ENCODE data around the gene ANKRD11.

Gene ANKRD11

GRCh38 chr16:89357055-89357816 lies 133.1 kb downstream of the ANKRD11 start:
- H3K23ac ChIP-seq (ENCODE audit: low read length) = no peak overlapping the region
- peak; percentile 83 for DNase-seq
- no peak overlapping the region for H3K56ac ChIP-seq (ENCODE audit: low read length)
- H3K9ac ChIP-seq (ENCODE audit: low read length) = no peak overlapping the region
- H3K4me1 ChIP-seq (ENCODE audit: control insufficient read depth, low read depth, low read length) = peaks cover 12% of the 10 kb centered on the region
- H2AK5ac ChIP-seq (ENCODE audit: low read length) = no peak overlapping the region
- peaks cover 34% of the 10 kb centered on the region for H3K79me1 ChIP-seq (ENCODE audit: low read length)
- H2BK5ac ChIP-seq (ENCODE audit: low read length) = no peak overlapping the region
- H2BK15ac ChIP-seq (replicated peaks; ENCODE audit: low read depth) = no peak overlapping the region
- peaks cover 89% of the 10 kb centered on the region for H3K79me2 ChIP-seq (ENCODE audit: control insufficient read depth, insufficient read depth, low read length)
- H4K5ac ChIP-seq (ENCODE audit: low read length) = no peak overlapping the region
- no peak overlapping the region for H3K4me2 ChIP-seq (ENCODE audit: low read length)
- no peak overlapping the region for H3K4me3 ChIP-seq (ENCODE audit: low read length)
- H3K27ac ChIP-seq (ENCODE audit: low read depth, low read length) = no peak overlapping the region
- no peak overlapping the region for H2BK120ac ChIP-seq (ENCODE audit: low read depth, low read length)
- H3K18ac ChIP-seq (ENCODE audit: low read length) = no peak overlapping the region
- H3K27me3 ChIP-seq (ENCODE audit: insufficient read depth, low read length, poor library complexity) = no peaks in the 10 kb centered on the region
- no CpG with 5 or more reads among the region's 17 CpGs for WGBS (ENCODE audit: extremely low coverage, insufficient coverage, low lambda C conversion rate)
- H4K8ac ChIP-seq (ENCODE audit: low read depth, low read length) = no peak overlapping the region
- H3K36me3 ChIP-seq (ENCODE audit: control insufficient read depth, insufficient read depth, low read length) = no peaks in the 10 kb centered on the region
- no peak overlapping the region for H3K4ac ChIP-seq (ENCODE audit: low read depth, low read length)

GRCh38 chr16:89355686-89356085 lies 134.7 kb downstream of the ANKRD11 start:
- Histone ChIP-seq H3K56ac (ENCODE audit: low read length) (no peak overlapping the region), H3K27me3 (ENCODE audit: insufficient read depth, low read length, poor library complexity) (no peaks in the 10 kb centered on the region), H3K4me3 (ENCODE audit: low read length) (no peak overlapping the region), H3K36me3 (ENCODE audit: control insufficient read depth, insufficient read depth, low read length) (no peaks in the 10 kb centered on the region), H3K4me2 (ENCODE audit: low read length) (no peak overlapping the region), H2BK15ac (replicated peaks; ENCODE audit: low read depth) (no peak overlapping the region), H3K79me1 (ENCODE audit: low read length) (peaks cover 37% of the 10 kb centered on the region), H3K9ac (ENCODE audit: low read length) (no peak overlapping the region), H3K4me1 (ENCODE audit: control insufficient read depth, low read depth, low read length) (peaks cover 4% of the 10 kb centered on the region), H2BK5ac (ENCODE audit: low read length) (no peak overlapping the region), H3K18ac (ENCODE audit: low read length) (no peak overlapping the region), H3K4ac (ENCODE audit: low read depth, low read length) (no peak overlapping the region), H4K5ac (ENCODE audit: low read length) (no peak overlapping the region), H2AK5ac (ENCODE audit: low read length) (no peak overlapping the region), H3K23ac (ENCODE audit: low read length) (no peak overlapping the region), H2BK120ac (ENCODE audit: low read depth, low read length) (no peak overlapping the region), H3K27ac (ENCODE audit: low read depth, low read length) (no peak overlapping the region), H3K79me2 (ENCODE audit: control insufficient read depth, insufficient read depth, low read length) (peaks cover 89% of the 10 kb centered on the region), H4K8ac (ENCODE audit: low read depth, low read length) (no peak overlapping the region)
- no peak for DNase-seq
- WGBS (ENCODE audit: extremely low coverage, insufficient coverage, low lambda C conversion rate) = no CpG with 5 or more reads among the region's 16 CpGs

- no peak overlapping the region for H2BK120ac ChIP-seq (ENCODE audit: low read depth, low read length)
- no peak overlapping the region for H4K5ac ChIP-seq (ENCODE audit: low read length)
- H2BK15ac ChIP-seq (replicated peaks; ENCODE audit: low read depth) = no peak overlapping the region
- H3K27me3 ChIP-seq (ENCODE audit: insufficient read depth, low read length, poor library complexity) = no peaks in the 10 kb centered on the region
- H3K4ac ChIP-seq (ENCODE audit: low read depth, low read length) = no peak overlapping the region
- H3K79me2 ChIP-seq (ENCODE audit: control insufficient read depth, insufficient read depth, low read length) = peaks cover 90% of the 10 kb centered on the region
- no peak overlapping the region for H3K27ac ChIP-seq (ENCODE audit: low read depth, low read length)
- no peak overlapping the region for H3K18ac ChIP-seq (ENCODE audit: low read length)
- no peaks in the 10 kb centered on the region for H3K36me3 ChIP-seq (ENCODE audit: control insufficient read depth, insufficient read depth, low read length)
- no peak overlapping the region for H3K9ac ChIP-seq (ENCODE audit: low read length)
- WGBS (ENCODE audit: extremely low coverage, insufficient coverage, low lambda C conversion rate) = no CpG with 5 or more reads among the region's 16 CpGs
- H3K4me1 ChIP-seq (ENCODE audit: control insufficient read depth, low read depth, low read length) = peaks cover 4% of the 10 kb centered on the region
- H2AK5ac ChIP-seq (ENCODE audit: low read length) = no peak overlapping the region
- peaks cover 41% of the 10 kb centered on the region for H3K79me1 ChIP-seq (ENCODE audit: low read length)
- H3K23ac ChIP-seq (ENCODE audit: low read length) = no peak overlapping the region
- H3K4me2 ChIP-seq (ENCODE audit: low read length) = no peak overlapping the region
- no peak overlapping the region for H3K56ac ChIP-seq (ENCODE audit: low read length)
- no peak overlapping the region for H2BK5ac ChIP-seq (ENCODE audit: low read length)
- no peak overlapping the region for H3K4me3 ChIP-seq (ENCODE audit: low read length)
- no peak for DNase-seq
- H4K8ac ChIP-seq (ENCODE audit: low read depth, low read length) = no peak overlapping the region
Measured at GRCh38 chr16:89355007-89355406, 135.4 kb downstream of the ANKRD11 start.

- WGBS (ENCODE audit: extremely low coverage, insufficient coverage, low lambda C conversion rate) = no CpG with 5 or more reads among the region's 6 CpGs
- Histone ChIP-seq H3K27me3 (ENCODE audit: insufficient read depth, low read length, poor library complexity) (no peaks in the 10 kb centered on the region), H2AK5ac (ENCODE audit: low read length) (no peak overlapping the region), H2BK5ac (ENCODE audit: low read length) (no peak overlapping the region), H3K4me1 (ENCODE audit: control insufficient read depth, low read depth, low read length) (peaks cover 4% of the 10 kb centered on the region), H3K79me1 (ENCODE audit: low read length) (peaks cover 42% of the 10 kb centered on the region), H3K79me2 (ENCODE audit: control insufficient read depth, insufficient read depth, low read length) (peaks cover 87% of the 10 kb centered on the region), H4K8ac (ENCODE audit: low read depth, low read length) (no peak overlapping the region), H3K18ac (ENCODE audit: low read length) (no peak overlapping the region), H3K36me3 (ENCODE audit: control insufficient read depth, insufficient read depth, low read length) (no peaks in the 10 kb centered on the region), H3K4ac (ENCODE audit: low read depth, low read length) (no peak overlapping the region), H4K5ac (ENCODE audit: low read length) (no peak overlapping the region), H2BK120ac (ENCODE audit: low read depth, low read length) (no peak overlapping the region), H3K4me3 (ENCODE audit: low read length) (no peak overlapping the region), H3K56ac (ENCODE audit: low read length) (no peak overlapping the region), H3K23ac (ENCODE audit: low read length) (no peak overlapping the region), H2BK15ac (replicated peaks; ENCODE audit: low read depth) (no peak overlapping the region), H3K9ac (ENCODE audit: low read length) (no peak overlapping the region), H3K4me2 (ENCODE audit: low read length) (no peak overlapping the region), H3K27ac (ENCODE audit: low read depth, low read length) (no peak overlapping the region)
- no peak for DNase-seq
Measured at GRCh38 chr16:89354325-89354724, 136.0 kb downstream of the ANKRD11 start.

- H3K4me3 ChIP-seq (ENCODE audit: low read length) = no peak overlapping the region
- no peak overlapping the region for H3K27ac ChIP-seq (ENCODE audit: low read depth, low read length)
- no peak overlapping the region for H3K18ac ChIP-seq (ENCODE audit: low read length)
- peaks cover 82% of the 10 kb centered on the region for H3K79me2 ChIP-seq (ENCODE audit: control insufficient read depth, insufficient read depth, low read length)
- H3K56ac ChIP-seq (ENCODE audit: low read length) = no peak overlapping the region
- H2BK5ac ChIP-seq (ENCODE audit: low read length) = no peak overlapping the region
- no peak overlapping the region for H3K23ac ChIP-seq (ENCODE audit: low read length)
- H3K27me3 ChIP-seq (ENCODE audit: insufficient read depth, low read length, poor library complexity) = no peaks in the 10 kb centered on the region
- no peak overlapping the region for H2BK120ac ChIP-seq (ENCODE audit: low read depth, low read length)
- H2BK15ac ChIP-seq (replicated peaks; ENCODE audit: low read depth) = no peak overlapping the region
- H3K4me2 ChIP-seq (ENCODE audit: low read length) = no peak overlapping the region
- H4K5ac ChIP-seq (ENCODE audit: low read length) = no peak overlapping the region
- DNase-seq = no peak
- H3K36me3 ChIP-seq (ENCODE audit: control insufficient read depth, insufficient read depth, low read length) = no peaks in the 10 kb centered on the region
- no peak overlapping the region for H2AK5ac ChIP-seq (ENCODE audit: low read length)
- no peak overlapping the region for H4K8ac ChIP-seq (ENCODE audit: low read depth, low read length)
- H3K4me1 ChIP-seq (ENCODE audit: control insufficient read depth, low read depth, low read length) = peaks cover 3% of the 10 kb centered on the region
- peaks cover 32% of the 10 kb centered on the region for H3K79me1 ChIP-seq (ENCODE audit: low read length)
- WGBS (ENCODE audit: extremely low coverage, insufficient coverage, low lambda C conversion rate) = no CpG with 5 or more reads among the region's 13 CpGs
- no peak overlapping the region for H3K4ac ChIP-seq (ENCODE audit: low read depth, low read length)
- no peak overlapping the region for H3K9ac ChIP-seq (ENCODE audit: low read length)
Measured at GRCh38 chr16:89352091-89352681, 138.2 kb downstream of the ANKRD11 start.
